GM19395 (cell line): ENCODE data around the gene ACTR3C.
"Not testable (repeated sequence)": the region's sequence is repeated elsewhere in the genome, so short reads cannot be mapped to it uniquely, and the experiment has no call there.

Source experiments
- ATAC-seq: cut with Tn5 transposase; IDR thresholded peaks from one replicate; pipeline ENCODE4 v1.9.1; 2021; ENCODE audit warnings: mild to moderate bottlenecking, moderate library complexity; ENCODE audit not compliant: unreplicated experiment

The ACTR3C gene

DNA sequence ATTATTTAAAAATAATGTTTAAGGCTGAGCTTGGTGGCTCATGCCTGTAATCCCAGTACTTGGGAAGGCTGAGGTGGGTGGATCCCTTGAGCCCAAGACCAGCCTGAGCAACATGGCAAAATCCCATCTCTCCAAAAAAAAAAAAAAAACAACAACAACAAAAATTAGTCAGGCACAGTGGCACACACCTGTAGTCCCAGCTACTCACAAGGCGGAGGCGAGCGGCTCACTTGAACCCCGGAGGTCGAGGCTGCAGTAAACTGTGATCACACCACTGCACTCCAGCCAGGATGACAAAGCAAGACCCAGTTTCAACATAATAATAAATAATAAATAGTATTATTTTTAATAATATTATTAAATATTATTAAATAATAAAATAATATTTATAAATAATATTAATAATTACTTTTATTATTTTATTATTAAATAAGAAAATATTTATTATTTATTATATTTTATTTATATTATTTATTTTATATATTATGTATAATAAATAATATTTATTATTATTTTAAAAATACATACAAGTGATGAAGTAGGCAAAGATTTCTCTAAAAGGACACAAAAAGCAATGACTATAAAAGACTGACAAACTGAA lies 8.6 kb downstream of the ACTR3C start:
- ATAC-seq = no peak

- ATAC-seq = no peak
Measured at GRCh38 chr7:150313870-150314269, 9.5 kb downstream of the ACTR3C start.

GRCh38 chr7:150313367-150313809 lies 10.0 kb downstream of the ACTR3C start:
- no peak for ATAC-seq

GRCh38 chr7:150312649-150313366 lies 10.5 kb downstream of the ACTR3C start:
- ATAC-seq = not testable (repeated sequence)

GRCh38 chr7:150311711-150312110 lies 11.6 kb downstream of the ACTR3C start:
- no peak for ATAC-seq

DNA sequence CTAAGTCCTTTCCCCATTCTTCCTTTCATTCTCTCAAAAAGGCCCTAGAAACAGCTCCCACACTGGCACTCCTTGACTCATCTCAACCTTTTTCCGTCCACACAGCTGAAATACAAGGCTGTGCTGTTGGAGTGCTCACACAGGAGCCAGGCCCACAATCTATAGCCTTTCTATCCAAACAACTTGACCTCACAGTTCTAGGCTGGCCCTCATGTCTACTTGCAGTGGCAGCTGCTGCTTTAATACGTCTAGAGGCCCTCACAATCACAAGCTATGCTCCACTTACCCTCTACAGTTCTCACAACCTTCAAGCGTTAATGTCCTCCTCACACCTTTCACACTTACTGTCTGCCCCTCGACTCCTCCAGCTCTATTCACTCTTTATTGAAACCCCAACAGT lies 12.2 kb downstream of the ACTR3C start:
- no peak for ATAC-seq

- no peak for ATAC-seq
Measured at GRCh38 chr7:150308575-150308974, 14.8 kb downstream of the ACTR3C start.

GRCh38 chr7:150307904-150308303 lies 15.4 kb downstream of the ACTR3C start:
- ATAC-seq = no peak

- ATAC-seq = no peak
Measured at GRCh38 chr7:150307129-150307528, 16.2 kb downstream of the ACTR3C start.

DNA sequence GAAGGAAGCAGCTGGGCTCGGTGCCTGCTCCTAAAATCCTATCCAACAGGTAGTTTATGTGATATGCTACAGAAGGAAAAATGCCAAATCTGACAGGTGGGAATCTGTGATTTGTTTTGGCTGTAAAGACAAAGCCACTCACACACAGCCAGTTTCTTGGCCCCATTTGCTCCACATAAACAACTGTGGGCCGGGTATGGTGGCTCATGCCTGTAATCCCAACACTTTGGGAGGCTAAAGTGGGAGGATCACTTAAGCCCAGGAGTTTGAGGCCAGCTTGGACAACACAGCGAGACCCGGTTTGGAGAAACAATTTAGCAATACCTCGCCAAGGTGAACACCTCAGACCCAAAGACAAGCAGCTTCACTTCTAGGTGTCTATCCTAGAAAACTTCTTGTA lies 17.0 kb downstream of the ACTR3C start:
- ATAC-seq = not testable (repeated sequence)

- not testable (repeated sequence) for ATAC-seq
Measured at GRCh38 chr7:150305903-150306284, 17.5 kb downstream of the ACTR3C start.

DNA sequence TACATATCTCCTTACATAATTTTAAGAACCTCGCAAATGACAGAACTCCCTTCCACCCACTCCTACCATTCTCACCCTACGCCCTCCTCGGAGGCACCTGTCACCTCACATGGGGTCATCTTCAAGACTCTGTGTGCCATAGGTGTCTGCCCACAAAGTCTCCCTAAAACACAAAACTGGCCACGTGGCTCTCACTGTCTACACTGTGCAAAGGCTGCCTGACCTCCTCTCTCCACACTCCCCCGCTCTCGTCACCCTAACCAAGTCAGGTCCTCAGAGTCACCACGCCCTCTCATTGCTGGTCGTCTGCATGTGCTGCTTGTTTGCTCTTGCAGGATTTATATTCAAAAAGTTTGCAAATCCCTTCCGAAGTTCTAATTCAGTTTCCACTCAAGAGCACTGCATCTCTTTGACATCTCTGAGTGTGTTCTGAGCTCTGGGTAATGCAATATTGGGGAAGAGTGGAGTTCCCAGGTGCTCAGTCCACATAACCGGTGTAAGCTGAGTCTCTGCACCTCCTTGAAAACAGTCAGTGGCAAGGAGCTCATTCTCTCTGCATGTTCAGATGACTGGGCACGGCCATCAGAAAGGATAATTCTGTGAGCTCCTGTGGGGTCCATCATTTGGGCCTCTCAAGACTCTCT lies 18.0 kb downstream of the ACTR3C start:
- not testable (repeated sequence) for ATAC-seq

- ATAC-seq = not testable (repeated sequence)
Measured at GRCh38 chr7:150304499-150305258, 18.7 kb downstream of the ACTR3C start.

- not testable (repeated sequence) for ATAC-seq
Measured at GRCh38 chr7:150302908-150303310, 20.4 kb downstream of the ACTR3C start.

DNA sequence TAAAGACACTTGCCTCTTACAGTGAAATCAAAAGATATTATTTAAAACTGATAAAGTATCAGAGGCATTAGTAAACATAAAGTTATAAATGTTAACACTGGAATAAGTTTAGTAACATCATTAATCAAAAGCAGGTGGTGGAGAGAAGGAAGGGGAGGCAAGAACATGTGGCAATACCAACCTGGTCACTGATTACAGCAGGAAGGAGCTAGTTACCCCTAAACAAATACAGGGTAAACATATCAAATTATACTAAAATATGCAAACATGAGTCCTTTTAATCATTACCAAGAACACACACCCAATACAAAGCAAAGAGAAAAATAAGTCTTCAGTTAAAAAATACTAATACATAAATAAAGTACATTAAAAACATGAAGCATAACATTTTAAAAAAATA lies 25.4 kb downstream of the ACTR3C start:
- ATAC-seq = not testable (repeated sequence)

DNA sequence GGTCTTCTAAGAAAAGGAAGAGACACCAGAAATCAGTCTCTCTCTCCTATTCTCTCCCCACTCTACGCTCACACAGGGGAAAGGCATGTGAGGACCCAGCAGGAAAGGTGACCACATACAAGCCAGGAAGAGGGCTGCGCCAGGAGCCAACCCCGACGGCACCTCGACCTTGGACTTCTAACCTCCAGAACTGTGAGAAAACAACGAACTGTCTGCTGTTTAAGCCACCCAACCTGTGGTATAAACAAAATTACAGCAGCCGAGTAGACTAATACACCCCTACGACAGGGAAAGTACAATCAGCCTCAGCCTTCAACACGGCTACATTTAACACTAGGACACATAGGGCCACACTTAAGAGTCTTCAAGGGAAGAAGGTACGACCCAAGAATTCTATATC lies 26.5 kb downstream of the ACTR3C start:
- not testable (repeated sequence) for ATAC-seq

- ATAC-seq = not testable (repeated sequence)
Measured at GRCh38 chr7:150295614-150296013, 27.7 kb downstream of the ACTR3C start.

GRCh38 chr7:150295027-150295426 lies 28.3 kb downstream of the ACTR3C start:
- ATAC-seq = not testable (repeated sequence)

GRCh38 chr7:150290317-150290716 lies 33.0 kb downstream of the ACTR3C start:
- not testable (repeated sequence) for ATAC-seq

DNA sequence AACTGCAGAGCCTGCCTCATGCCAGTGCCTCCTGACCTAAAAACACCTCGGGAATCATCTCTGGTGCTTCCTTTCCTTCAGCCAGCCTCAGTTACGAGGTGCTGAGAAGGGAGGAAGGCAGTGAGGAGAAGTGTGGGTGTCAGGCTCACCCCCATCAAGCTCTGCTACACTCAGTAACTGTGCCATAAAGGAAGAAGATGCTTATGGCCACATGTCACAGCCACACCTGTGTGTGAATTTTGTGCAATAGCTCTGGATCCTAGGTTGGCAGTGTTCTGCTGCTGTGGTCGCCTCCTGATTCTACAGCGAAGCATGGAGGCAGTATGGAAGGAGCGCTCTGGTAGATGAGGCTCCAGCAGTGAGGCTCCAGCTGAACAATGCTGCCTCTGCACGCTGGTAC lies 34.5 kb downstream of the ACTR3C start:
- ATAC-seq = not testable (repeated sequence)

DNA sequence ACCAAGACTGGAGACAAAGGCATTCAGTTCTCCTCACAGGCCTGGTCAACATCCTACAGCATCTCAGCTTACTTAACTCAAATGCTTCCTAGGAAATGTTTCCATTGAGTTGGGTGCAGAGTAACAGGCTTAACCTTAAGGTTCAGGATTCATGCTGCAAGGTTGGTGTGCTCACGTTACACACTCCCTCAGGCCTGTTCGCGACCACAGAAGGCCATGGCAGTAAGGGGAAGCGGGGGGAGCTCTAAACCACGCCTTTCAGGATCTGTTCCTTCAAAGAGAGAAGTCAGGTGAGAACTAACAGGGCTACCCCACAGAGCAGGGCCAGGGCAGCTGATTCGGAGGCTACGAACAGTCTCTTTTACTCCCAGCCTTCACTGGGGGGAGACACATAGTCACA lies 35.5 kb downstream of the ACTR3C start:
- not testable (repeated sequence) for ATAC-seq
